ENCODE data around the gene DLG4.

The DLG4 gene

DNA sequence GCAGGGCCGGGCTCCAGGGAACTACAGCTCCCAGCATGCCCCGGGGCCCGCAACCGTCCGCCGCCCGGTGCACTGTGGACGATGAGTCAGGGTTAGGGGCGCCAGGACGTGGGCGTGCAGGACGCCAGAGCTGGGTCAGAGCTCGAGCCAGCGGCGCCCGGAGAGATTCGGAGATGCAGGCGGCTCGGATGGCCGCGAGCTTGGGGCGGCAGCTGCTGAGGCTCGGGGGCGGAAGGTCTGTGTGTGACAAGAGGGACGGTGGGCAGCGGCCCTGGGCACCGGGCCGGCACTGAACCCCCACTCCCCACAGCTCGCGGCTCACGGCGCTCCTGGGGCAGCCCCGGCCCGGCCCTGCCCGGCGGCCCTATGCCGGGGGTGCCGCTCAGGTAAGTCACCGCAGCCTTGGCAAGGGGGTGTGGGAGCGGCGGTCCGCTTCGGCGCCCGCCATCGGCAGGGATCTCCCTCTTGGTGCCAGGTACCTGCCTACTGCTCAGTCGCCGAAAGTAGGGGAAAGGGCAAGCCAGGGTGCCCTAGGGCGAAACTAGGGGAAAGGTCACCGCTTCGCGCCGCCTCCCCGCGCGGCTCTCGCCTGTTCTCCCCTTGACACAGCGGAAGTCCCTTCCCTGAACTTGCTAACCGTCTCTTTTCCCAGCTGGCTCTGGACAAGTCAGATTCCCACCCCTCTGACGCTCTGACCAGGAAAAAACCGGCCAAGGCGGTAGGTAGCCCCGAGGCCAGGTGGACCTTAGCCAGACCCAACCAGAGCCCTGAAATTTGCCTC, at the start of gene DLG4, which contains the start of gene ACADVL:
Gene DLG4 (minus strand): TSS at position 25 of the 781 bp plus-strand sequence.
Gene ACADVL (plus strand): TSS at position 127 of the 781 bp plus-strand sequence. CDS start 47 bp downstream, at position 174.
- DNase-seq (ENCODE audit: low read depth), result peak; percentile 71

DNA sequence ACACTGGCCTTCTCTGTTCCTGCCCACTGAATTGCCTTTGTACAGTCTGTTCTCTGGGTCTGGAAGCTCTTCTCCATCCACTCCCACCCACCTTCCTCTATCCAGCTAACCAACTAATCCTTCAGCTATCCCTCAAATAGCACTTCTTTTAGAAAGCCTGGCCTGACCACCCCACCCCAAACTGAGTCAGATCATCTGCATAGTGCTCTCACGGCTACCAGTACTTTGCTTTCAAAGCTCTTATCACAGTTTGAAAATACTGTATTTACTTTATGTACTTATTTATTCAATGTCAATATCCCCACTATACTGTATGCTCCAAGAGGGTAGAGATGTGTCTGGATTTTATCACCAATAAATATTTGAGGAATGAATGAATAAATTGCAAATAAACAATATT, 47.1 kb upstream of the DLG4 start:
- DNase-seq (ENCODE audit: low read depth), result no peak

DNA sequence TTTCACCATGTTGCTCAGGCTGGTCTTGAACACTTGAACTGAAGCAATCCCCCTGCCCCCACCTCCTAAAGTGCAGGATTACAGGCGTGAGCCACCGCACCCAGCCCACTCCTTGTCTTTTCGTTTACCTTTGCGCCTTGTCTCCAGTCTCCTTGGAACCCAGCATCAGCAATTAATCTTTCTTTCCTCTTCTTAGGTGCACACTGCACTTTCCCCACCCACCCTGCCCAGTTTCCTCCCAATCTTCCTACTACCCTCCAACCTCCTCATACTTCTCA, 44.1 kb upstream of the DLG4 start:
- no peak for DNase-seq (ENCODE audit: low read depth)

DNA sequence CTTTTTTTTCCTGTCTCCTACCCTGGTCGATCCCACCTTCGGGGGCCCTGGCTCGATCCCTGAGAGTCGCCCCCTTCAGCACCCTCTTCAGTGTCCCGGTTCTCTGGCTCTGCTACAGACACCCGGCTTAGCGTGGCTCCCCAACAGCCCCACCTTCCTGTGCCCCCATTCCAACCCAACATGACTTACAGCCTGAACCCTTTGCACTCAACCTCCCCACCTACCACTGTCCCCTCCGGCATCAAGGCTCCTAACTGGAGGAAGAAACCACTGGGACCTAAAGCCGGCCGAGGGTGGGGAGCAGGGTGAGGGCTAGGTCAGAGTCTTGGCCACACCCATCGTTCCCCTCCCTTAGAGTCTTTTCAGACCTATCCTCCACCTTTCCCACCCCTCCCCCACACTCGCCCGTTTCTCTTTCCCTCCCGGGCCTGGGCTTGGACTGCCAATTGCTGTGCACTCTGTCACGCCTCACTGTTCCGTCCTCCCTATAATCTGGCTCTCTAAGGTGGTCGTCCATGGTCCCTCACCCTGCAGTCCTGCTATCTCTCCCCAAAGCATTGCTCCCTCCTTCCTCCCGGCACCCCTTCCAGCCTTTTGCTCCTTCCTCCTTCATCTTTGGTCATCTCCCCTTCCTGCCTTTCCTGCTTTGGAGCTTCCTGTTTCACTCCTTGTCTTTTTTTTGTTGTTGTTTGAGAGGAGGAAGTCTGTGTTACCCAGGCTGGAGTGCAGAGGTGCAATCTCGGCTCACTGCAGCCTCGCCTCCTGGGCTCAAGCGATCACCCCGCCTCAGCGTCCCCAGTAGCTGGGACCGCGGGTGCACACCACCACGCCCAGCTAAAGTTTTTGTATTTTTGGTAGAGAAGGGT, 43.5 kb upstream of the DLG4 start:
- no peak for DNase-seq (ENCODE audit: low read depth)

DNA sequence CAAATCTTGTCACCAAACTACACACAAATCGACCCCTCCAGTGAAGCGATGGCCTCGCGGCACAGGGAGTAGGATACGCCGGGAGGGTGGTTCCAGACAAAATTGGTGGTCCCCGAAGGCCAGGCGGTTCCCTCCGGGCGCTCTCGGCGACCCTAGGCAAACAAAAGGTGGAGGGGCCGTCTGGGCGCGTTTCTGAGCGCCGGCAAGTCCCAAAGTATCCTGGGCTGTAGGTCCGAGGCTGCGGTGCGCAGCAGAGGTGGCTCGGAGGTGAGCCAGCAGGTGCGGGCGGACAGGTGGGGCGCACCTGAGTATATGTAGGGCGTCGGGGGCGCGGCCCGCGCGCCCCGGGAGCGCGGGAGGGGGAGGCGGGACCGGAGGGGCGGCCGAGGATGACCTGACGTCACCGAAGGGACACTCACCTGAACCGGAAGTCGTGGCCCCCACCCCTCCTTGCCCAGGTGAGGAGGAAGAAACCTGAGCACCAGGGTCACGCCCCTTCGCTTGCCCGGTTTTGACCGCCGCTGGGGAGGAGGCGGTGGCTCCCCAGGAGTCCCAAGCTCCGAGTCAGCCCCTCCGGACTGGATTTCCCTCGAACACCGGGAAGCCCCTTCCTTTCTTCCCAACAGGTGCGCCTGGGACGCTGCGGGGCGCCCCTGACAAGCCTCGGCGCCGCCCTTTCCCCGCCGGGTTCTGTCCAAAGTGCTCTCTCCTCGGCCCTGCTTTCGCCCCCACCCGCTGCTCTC, 42.7 kb upstream of the DLG4 start, which contains the start of gene CLDN7:
Gene CLDN7 (minus strand): TSS at position 287 of the 743 bp plus-strand sequence. CDS start 435 bp downstream, outside the sequence.
- DNase-seq (ENCODE audit: low read depth), result no peak

DNA sequence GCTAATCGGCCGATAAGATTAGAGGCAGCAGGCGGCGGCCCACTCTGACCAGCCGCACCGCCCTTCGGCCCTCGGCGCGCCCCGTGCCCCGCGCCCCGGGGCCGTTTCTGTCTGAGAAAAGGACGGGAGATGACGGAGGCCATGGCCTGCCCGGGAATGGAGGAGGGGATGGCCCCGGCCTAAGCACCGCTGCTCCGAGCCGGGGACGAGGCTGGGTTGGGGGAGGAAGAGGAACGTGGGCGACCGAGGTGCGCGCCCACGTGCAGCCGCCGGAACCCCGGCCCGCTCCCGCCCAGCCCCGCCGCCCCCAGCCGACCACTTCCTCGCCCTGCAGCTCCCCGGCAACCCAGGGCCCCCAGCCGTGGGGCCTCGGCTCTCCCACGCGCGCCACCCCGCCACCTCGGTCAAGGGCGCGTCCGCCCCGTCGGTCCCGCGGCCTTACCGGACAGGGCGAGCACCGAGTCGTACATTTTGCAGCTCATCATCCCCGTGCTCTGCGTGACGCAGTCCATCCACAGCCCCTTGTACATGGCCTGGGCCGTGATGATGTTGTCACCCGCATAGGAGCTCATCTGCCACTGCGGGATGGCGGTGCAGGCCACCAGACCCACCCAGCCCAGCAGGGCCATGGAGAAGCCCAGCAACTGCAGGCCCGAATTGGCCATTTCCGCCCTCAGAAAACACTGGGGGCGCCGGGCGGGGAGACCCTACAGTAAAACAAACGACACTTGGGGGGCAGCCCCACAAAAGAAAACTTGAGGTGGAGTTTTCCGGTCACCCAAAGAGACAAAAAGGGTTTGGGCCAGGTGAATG, 41.9 kb upstream of the DLG4 start:
- no peak for DNase-seq (ENCODE audit: low read depth)

DNA sequence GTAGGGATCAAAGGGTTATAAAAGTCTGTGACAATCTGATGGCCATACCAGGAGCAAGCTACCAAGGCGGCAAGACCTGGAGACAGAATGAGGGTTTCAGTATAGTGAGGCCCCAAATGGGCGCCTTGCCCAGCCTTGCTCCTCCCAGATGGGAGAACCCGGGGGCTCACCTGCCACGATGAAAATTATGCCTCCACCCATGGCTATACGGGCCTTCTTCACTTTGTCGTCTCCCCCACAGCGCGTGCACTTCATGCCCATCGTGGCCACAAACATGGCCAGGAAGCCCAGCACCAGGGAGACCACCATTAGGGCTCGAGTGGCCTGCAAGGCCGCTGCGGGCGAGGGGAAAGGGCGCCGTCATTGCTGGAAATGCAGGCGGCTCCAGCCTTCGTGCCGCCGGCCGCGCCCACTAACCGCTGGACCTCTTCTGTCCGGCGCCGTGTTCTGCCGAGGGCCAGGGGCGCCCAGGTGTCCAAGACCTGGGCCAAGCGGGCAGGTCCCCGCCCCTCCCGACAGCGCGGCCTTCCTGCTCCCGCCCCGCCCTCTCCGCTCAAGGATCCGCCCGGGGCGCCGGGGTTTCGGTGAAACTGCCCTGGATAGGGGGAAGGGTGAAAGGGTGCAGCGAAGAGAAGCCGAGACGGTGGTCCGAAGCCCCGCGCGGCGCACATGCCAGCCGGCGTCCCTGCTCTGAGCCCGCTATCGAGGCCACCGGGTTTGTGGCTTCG, 41.2 kb upstream of the DLG4 start:
- no peak for DNase-seq (ENCODE audit: low read depth)

DNA sequence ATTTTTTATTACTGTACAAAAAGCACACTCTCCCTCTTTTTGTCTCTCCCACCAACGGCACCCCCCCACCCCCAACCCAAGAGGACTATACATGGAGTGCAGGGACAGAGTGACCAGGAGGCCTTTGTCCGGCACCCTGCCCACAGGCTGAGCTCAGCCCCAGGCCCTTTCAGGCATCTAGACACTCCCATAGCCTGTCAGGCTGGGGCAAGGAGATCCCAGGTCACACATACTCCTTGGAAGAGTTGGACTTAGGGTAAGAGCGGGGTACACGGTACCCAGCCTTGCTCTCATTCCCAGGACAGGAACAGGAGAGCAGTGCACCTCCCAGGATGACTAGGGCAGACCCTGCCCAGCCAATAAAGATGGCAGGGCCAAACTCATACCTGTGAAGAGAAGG, 40.5 kb upstream of the DLG4 start:
- DNase-seq (ENCODE audit: low read depth), result no peak

DNA sequence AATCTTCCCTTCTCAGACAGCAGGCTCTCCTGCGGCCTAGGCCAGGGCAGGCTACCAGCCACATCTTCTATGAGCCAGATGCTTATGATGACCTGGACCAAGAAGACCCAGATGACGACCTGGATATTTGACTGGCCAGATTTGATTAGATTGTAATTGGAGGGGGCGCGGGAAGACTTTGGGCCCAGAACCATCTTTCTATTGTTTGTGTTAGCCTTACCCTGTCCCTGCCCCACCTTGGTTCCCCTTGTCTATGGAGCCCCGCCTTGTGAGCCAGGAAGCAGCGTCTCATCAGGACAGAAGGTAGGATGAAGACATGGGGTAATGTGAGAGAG, 39.9 kb upstream of the DLG4 start:
- no peak for DNase-seq (ENCODE audit: low read depth)

DNA sequence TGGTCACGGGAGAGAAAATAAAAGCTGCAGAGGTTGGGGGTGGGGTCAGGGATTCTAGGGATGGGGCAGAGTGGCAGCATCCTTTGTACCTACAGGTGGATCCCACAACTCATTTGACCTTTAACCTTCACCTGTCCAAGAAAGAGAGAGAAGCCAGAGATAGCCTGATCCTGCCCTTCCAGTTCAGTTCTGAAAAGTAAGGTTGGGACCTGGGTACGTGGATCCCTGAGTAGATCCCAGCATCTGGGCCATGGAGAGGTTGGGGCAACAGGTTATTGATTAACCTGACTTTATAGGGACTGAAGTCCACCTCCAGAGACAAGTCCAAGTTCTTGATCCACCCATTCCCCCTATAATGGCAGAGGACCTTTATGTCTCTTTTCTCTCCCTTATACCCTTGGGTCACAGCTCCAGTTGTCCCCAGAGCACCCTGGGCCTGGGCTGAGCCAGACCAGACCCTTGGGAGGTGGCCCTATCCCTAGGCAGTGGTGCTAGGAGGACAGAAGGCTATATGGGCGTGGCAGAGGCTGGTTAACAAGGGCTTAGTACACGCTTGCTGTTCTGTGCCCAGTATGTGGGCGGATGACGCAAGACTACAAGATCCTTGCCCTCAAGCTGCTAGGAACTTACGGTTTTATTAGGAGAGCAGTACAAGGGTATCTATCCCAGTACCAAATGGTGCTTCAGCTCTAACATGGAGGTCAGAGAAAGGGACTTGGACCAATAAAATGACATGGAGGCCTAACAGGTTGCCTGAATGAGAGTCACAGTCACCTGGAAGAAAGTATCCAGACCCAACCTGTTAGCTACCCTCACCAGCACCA, 39.3 kb upstream of the DLG4 start:
- DNase-seq (ENCODE audit: low read depth), result no peak

DNA sequence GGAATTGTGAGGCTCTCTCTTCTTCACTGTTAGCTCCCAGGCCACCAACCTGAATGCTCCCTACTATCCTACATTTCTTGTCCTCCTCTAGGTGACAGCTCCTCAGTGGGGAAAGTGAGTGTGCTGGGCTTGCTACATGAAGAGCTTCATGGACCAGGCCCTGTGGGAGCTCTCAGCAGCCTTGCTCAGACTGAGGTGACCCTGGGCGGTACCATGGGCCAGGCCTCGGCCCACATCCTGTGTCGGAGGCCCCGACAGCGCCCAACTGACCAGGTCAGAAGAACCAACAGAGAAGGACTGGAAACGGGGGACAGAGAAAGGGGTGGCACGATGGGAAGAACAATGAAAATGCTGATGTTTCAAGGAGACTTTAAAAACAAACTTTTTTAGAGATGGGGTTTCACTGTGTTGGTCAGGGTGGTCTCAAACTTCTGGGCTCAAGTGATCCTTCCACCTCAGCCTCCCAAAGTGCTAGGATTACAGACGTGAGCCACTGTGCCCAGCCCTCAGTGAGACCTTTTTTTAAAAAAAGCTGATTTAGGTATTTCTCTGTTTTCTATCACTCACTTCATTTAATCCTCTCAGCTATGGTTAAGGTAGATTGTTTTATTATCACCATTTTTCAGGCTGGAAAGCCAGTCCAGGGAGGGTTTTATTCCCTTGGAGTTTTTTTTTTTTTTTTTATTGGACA, 37.3 kb upstream of the DLG4 start:
- no peak for DNase-seq (ENCODE audit: low read depth)

DNA sequence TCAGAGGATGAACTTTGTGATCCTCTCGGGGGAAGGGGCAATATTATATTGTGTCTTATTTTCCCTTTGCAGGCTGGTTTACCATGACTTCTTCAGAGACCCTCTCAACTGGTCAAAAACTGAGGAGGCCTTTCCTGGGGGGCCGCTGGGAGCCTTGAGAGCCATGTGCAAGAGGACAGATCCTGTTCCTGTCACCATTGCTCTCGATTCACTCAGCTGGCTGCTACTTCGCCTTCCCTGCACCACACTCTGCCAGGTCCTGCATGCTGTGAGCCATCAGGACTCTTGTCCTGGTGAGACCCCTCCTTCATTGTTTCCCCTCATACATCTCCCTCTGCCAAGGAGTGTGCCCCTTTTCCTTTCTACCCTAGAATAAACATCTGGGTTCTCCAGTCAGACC, 34.9 kb upstream of the DLG4 start:
- DNase-seq (ENCODE audit: low read depth), result no peak

DNA sequence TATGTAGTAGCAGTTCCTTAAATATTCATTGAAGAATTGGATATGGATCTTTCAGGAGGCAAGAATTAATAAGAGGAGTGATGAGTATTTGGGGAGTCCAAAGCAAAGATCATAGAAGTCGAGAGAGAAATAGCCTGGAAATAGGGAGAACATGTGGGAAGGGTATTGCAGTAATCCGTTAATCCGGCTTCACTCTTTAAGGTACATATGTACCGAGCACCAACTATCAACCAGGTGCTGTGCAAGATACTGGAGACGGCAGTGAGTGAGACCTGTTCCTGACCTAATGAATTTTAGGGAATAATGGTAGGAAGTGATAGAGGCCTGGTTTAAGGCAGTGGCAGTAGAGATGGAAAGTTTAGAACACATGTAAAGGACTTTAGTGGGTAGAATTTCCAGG, 33.4 kb upstream of the DLG4 start:
- DNase-seq (ENCODE audit: low read depth), result no peak

DNA sequence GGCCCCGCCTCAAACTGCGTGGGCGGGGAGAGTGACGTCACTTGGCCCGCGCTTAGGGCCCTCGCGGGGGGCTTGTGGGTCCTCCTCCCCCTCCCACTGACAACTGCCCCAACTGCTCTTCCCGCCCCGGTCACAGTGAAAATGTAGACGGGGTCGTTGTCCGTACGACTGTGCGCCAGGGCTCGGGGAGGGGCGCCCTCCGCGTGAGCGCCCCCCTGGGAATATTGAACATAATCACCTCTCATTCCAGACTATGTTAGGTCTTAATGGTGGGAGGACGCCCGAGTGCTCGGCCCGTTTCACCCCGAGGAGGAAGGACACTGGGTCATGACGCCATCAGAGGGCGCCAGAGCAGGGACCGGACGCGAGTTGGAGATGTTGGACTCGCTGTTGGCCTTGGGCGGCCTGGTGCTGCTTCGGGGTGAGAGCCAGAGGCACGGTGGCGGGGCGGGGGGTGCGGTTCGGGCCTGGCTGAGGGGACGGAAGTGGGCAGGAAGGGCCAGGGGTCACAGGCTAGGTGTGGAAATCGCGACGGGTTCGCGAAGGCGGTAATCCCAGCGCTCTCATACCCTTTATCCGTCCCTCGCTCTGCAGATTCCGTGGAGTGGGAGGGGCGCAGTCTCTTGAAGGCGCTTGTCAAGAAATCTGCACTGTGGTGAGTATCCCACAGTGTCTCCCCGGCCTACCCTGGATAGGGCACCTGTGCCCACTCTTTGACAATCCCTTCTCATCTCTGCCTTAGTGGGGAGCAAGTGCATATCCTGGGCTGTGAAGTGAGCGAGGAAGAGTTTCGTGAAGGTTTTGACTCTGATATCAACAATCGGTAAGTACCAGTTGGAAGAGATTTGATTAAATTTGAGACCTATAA, 32.8 kb upstream of the DLG4 start, which contains the start of gene ELP5:
Gene ELP5 (plus strand): TSS at position 40 of the 868 bp plus-strand sequence. CDS start 336 bp downstream, at position 376.
- DNase-seq (ENCODE audit: low read depth), result peak; percentile 80

DNA sequence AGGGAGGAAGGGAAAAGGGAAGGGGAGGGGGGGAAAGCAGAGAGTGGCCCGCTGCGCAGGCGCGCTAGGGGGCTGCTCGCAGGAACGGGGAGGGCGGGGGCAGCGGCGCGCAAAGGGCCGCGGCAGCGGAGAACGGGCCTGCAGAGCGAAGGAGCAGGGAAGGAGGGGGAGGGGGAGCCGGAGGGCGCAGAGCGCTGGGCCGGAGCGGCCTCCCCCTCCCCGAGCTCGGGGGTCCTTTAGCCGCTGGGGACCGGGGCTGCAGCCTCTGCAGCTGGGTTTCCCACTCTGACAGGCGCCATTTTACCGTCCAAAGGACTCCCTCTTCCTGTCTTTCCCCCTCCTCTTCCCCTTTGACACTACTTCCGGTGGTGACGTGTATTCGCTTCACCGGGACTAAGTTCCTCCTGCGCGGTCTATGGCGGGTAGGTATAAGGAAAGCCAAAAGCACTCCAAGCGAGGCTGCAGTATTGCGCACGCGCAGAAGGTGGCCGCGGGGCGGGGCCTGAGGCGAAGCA, 32.1 kb upstream of the DLG4 start, which contains the start of gene CTDNEP1:
Gene CTDNEP1 (minus strand): TSS at position 74 of the 515 bp plus-strand sequence. CDS start 438 bp downstream, outside the sequence.
- DNase-seq (ENCODE audit: low read depth), result peak; percentile 98

DNA sequence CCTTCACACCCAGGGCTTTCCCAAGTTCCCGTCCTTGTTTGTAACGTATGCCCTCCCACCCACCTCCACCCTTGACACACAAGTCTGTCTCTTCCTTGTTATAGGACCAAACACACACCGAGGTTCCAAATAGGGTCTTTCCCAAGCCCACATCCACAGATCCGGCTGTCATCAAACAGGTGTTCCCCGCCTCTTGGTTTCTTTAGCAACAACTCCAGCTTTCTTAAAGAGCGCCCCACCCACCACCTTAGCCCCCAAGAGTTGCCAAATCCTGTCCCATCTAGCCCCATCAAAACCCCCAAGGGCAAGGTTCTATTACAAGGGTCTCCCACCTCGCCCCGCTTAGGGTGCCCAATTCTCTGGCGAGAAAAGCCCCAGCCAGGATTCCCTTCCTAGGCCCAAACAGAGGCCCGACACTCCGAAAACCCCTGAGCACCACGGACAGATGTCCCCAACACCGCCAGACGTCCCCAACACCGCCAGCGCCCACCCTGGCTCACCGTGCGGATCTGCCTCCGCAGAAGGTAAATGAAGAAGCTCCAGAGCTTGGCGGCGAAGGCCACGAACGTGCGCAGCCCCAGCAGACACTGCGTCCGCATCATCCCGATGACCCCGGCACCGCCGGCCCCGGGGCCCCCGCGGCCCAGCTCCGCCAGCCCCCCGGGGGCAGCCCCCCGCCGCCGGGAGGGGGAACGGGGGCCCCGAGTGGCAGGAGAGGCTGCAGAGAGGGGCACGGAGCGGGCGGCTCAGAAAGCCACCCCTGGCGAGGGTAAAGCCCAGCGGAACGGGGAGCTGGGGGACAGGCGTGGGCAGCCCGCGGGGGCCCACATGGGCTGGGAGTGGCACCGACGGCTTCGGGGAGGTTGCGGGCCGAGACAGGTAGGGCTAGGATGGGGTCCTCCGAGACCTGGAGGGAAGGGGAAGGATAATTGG, 31.3 kb upstream of the DLG4 start:
- DNase-seq (ENCODE audit: low read depth), result no peak

DNA sequence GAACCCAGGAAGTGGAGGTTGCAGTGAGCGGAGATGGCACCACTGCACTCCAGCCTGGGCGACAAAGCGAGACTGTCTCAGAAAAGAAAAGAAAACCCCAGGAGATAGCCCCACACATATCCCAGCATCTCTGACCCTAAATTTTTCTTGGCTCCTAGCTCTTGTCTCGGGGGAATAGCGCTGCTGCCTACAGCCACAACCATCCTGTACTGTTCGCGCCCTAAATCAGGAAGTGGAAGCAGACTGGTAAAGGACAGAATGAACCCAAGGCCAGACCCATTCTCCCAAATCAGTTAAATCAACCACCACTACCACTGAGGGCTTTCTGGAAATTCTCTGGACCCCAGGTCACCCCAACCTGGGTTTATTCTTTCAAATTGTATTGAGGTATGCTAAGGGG, 30.2 kb upstream of the DLG4 start:
- no peak for DNase-seq (ENCODE audit: low read depth)
